ENCODE results near the gene LMAN1L. TPM values are rescaled to one million over a fixed set of nuclear protein-coding genes. Genes with fewer than 3 reads are reported as not detected.

LMAN1L gene
- total RNA-seq, 1 experiment from 2014 or later = not detected

DNA sequence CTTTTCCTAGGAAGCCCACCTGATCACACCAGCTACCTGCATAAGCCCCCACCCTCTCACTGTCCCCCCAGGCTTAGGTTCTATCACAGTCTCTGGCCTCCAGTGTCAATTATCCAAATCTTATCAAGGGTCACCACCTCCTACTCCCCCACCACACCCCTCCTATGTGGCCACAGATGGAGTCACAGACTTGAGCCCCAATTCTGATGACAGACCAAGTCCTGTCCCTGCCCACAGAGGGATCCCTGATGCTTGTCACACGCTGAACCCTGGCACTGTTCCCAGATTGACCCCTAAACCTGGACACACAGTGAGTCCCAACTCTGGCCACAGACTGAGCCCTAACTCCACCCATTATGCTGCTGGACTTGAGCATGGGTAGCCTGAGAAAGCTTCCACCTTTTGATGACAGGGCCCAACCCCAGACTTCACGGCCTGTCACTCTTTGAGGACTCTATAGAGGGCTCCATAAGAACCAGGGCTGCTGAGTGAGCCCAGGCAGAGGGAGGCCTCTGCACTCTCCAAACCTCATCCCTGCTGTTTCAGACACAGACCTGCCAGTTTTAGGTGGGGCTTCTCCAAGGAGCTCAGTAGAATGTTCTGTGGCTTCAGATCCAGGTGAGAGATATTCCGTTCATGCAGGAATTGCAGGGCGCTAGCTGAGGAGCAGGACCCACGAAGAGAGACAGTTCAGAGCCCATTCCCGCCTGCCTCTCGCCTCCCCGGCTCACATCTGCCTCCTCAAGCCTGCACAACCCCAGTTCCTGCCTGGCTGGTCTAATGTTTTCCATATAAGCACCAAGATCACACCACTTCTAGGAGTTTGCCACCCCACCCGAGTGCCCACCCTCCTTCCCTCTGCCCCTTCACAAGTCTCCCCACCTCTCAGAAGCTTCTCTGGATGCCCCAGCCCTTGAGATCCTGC lies 28.5 kb downstream of the LMAN1L start:
- no peak overlapping the region for H3K9ac ChIP-seq (ENCODE audit: low read length)
- no peak overlapping the region for H2AFZ ChIP-seq (ENCODE audit: low read length)
- H3K9me3 ChIP-seq (ENCODE audit: low read length) = no peaks in the 10 kb centered on the region
- H3F3A ChIP-seq (ENCODE audit: low read length, unreplicated experiment) = no peaks in the 10 kb centered on the region
- ATAC-seq (no peak), DNase-seq (no peak)
- H3K27me3 ChIP-seq (ENCODE audit: low read length) = no peaks in the 10 kb centered on the region
- no TSS peak for BruUV-seq (replicated peaks)
- 0 out of 2 replicates have a peak, but pooled peaks cover 5% of the 10 kb centered on the region for H3K79me2 ChIP-seq (ENCODE audit: low read length)
- intact Hi-C loops (cut with micrococcal nuclease) = loop anchor here (10.0 kb wide), 1 partner anchor 64 kb away; the partner anchor contains the start of gene FAM219B
- no peak overlapping the region for H3K27ac ChIP-seq (ENCODE audit: low read length)
- TF ChIP-seq EZH2phosphoT487 (IDR thresholded peaks at IDR 0.05; ENCODE audit: borderline replicate concordance, low read length) (no peak), EZH2 (IDR thresholded peaks at IDR 0.05; ENCODE audit: low read length, unreplicated experiment) (no peak)
- TF ChIP-seq, protein P1, sequence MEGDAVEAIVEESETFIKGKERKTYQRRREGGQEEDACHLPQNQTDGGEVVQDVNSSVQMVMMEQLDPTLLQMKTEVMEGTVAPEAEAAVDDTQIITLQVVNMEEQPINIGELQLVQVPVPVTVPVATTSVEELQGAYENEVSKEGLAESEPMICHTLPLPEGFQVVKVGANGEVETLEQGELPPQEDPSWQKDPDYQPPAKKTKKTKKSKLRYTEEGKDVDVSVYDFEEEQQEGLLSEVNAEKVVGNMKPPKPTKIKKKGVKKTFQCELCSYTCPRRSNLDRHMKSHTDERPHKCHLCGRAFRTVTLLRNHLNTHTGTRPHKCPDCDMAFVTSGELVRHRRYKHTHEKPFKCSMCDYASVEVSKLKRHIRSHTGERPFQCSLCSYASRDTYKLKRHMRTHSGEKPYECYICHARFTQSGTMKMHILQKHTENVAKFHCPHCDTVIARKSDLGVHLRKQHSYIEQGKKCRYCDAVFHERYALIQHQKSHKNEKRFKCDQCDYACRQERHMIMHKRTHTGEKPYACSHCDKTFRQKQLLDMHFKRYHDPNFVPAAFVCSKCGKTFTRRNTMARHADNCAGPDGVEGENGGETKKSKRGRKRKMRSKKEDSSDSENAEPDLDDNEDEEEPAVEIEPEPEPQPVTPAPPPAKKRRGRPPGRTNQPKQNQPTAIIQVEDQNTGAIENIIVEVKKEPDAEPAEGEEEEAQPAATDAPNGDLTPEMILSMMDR (conservative IDR thresholded peaks at IDR 0.05; ENCODE audit: low read depth, low read length) = no peak
- ChIA-PET POLR2A (ENCODE audit: unreplicated experiment) (interaction anchor here (0.6 kb wide), 1 partner anchor 872 kb away, joined by 9 read pairs; no protein-coding TSS in a partner anchor), CTCF (no interaction called here)
- H3K4me2 ChIP-seq (ENCODE audit: low read length) = no peak overlapping the region
- no peaks in the 10 kb centered on the region for H3K9me2 ChIP-seq (replicated peaks; ENCODE audit: low read length)
- H3K4me1 ChIP-seq (ENCODE audit: insufficient read depth, low read length) = peaks cover 14% of the 10 kb centered on the region
- H3K4me3 ChIP-seq (ENCODE audit: low read length) = no peak overlapping the region; the same call in 1 of the 2 replicates
- no peaks in the 10 kb centered on the region for H4K20me1 ChIP-seq (ENCODE audit: low read length)
- H3K36me3 ChIP-seq (ENCODE audit: low read depth, low read length) = no peaks in the 10 kb centered on the region

DNA sequence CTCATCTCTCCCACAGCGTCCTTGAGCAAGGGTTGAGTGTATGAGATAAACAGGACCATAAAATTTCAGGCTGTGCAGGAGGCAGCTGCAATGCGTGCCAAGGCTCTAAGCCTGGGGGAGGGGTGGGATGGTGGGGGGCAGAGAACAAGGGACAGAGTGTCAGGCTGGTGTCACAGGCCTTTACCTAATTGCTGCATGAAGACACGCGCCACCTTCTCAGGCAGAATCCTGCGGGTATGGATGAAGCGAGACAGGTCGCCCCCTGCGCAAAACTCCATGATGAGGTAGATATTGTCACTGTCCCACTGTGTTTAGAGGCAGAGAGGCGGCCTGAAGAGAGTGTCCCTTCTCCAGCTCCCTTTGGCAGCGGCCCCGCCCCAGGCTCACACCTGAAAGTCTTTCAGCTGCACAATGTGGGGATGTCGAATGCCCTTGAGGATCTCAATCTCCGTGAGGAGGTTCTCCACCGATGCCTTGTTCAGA lies 29.3 kb downstream of the LMAN1L start:
- TF ChIP-seq, protein P1 (conservative IDR thresholded peaks at IDR 0.05; ENCODE audit: low read depth, low read length) = no peak
- no peak for TF ChIP-seq EZH2 (IDR thresholded peaks at IDR 0.05; ENCODE audit: low read length, unreplicated experiment)
- TF ChIP-seq EZH2phosphoT487 (IDR thresholded peaks at IDR 0.05; ENCODE audit: borderline replicate concordance, low read length) = no peak
- peaks cover 14% of the 10 kb centered on the region for H3K4me1 ChIP-seq (ENCODE audit: insufficient read depth, low read length)
- intact Hi-C loops (cut with micrococcal nuclease) = loop anchor here (10.0 kb wide), 1 partner anchor 63 kb away; the partner anchor contains the start of gene FAM219B
- ChIA-PET CTCF (interaction anchor here (0.6 kb wide), 1 partner anchor 61 kb away, joined by 3 read pairs; no protein-coding TSS in a partner anchor), POLR2A (ENCODE audit: unreplicated experiment) (interaction anchor here (0.6 kb wide), 1 partner anchor 510 kb away, joined by 3 read pairs; no protein-coding TSS in a partner anchor)
- H3K9me2 ChIP-seq (replicated peaks; ENCODE audit: low read length) = no peaks in the 10 kb centered on the region
- H3K4me3 ChIP-seq (ENCODE audit: low read length) = peak overlapping the region; percentile 80
- no peaks in the 10 kb centered on the region for H3K9me3 ChIP-seq (ENCODE audit: low read length)
- no peaks in the 10 kb centered on the region for H4K20me1 ChIP-seq (ENCODE audit: low read length)
- H3K27ac ChIP-seq (ENCODE audit: low read length) = no peak overlapping the region
- peak overlapping the region; percentile 88; the same call in 1 of the 2 replicates for H2AFZ ChIP-seq (ENCODE audit: low read length)
- ATAC-seq = no peak
- peak overlapping the region; percentile 88 for H3K4me2 ChIP-seq (ENCODE audit: low read length)
- peak overlapping the region; percentile 81; the same call in 1 of the 2 replicates for H3K9ac ChIP-seq (ENCODE audit: low read length)
- H3K36me3 ChIP-seq (ENCODE audit: low read depth, low read length) = no peaks in the 10 kb centered on the region
- no peak for DNase-seq
- H3K79me2 ChIP-seq (ENCODE audit: low read length) = 0 out of 2 replicates have a peak, but pooled peaks cover 5% of the 10 kb centered on the region
- H3F3A ChIP-seq (ENCODE audit: low read length, unreplicated experiment) = no peaks in the 10 kb centered on the region
- no peaks in the 10 kb centered on the region for H3K27me3 ChIP-seq (ENCODE audit: low read length)
- no TSS peak for BruUV-seq (replicated peaks)

All from PC-3 (cell line).